GM19463 (cell line): ENCODE data around the gene MGLL.

Source experiments
- ATAC-seq: cut with Tn5 transposase; IDR thresholded peaks from one replicate; pipeline ENCODE4 v1.9.1; 2021; ENCODE audit warnings: mild to moderate bottlenecking, moderate library complexity; ENCODE audit not compliant: unreplicated experiment

Gene MGLL

DNA sequence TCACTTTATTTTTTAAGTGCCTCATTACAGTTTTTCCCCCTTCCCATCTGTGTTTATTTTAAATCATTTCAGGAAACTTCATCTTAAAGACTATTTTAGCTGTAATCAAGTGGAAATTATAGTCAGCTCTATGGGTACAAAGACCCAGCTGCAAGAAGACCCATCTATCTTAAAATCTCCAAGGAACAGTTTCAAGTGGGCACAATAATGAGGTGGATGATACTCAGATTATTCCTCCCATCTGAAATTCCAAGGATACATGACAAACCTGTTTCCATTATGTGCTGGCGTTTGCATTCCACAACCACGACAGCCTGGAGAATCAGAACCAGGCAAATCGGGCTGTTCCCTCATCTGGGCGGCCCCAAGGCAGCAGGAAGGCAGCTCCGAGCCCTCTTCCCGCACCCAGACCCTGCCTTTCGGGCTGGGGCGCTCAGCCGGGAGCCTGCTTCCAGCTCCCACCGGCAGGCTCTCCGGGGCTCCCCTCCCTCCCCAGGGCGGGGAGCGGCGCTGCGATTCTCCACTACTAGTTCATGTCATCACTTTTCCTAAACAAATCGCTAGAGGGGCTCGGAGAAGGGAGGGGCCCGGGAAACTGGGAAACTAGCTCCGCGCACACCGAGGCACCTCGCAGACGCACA, at the start of gene MGLL:
Gene MGLL, minus strand, starts transcription at position 475 of the 641 bp plus-strand sequence. Its CDS starts 197 bp downstream, at position 278.
- no peak for ATAC-seq

DNA sequence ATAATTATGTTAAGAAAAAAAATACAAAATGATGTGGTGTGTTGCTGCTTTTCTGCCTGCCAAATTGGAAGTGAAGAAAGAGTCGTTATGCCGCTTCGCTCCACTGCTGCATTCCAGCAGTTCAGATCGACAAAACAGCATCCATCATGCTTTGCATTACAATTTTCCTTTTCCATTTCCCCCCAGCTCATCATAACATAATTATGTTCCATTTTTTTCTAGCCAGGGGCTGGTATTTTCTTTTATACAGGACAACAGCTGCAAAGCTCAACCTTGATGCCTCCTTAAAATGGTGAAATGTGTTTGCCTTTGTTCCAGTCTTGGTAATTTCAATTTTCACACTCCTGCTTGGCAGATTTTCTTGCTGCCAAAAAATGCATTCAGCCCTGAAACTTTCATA, 47.8 kb upstream of the MGLL start:
- no peak for ATAC-seq

DNA sequence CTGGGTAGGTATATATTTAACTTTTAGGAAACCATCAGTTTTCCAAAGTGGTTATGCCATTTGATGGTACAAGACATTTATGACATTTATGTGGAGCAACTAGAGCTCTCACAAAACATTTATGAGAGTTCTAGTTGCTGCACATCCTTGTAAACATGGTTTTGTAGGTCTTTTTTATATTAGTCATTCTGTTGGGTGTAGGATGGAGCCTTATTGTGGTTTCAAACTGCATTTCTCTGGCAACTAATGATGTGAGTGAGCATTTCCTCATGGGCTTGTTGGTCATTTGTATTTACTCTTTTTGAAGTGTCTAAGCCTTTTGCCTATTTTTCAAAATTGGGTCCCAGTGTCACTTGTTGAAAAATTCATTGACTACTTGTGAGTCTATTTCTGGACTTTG, 45.7 kb upstream of the MGLL start:
- no peak for ATAC-seq

DNA sequence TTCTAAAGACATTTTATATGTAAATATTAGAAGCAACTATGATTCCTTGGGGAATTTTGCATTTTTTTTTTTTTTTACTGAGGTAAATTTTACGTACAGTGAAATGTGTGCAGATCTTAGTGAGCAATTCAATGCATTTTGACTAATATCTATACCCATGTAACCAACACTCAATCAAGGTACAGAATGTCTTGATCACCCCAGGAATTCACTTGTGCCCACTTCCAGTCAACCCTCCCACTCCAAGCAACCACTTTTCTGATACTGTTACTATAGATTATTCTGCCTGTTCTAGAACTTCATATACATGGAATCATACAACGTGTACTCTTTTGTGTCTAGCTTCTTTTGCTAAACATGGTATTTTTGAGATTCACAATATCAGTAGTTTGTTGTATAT, 45.1 kb upstream of the MGLL start:
- ATAC-seq: no peak

DNA sequence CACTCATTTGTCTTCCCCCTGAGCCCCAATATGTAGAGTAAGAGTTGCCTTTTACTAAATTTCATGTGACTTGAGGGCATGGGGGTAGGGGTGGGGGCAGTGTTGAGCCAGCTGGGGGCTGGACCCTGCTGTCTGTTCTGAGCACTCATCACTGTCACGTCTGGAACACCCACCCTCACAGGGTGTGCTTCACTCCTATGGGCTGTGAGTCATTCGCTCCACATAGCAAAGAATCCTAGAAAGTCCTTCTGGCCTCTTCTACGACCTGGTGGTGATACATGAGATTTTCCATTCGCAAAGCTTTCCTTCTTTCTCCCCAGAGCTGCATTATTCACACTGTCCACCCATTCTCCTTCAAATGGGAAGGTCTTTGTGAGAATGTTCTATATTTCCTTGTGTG, 43.6 kb upstream of the MGLL start:
- ATAC-seq: no peak

DNA sequence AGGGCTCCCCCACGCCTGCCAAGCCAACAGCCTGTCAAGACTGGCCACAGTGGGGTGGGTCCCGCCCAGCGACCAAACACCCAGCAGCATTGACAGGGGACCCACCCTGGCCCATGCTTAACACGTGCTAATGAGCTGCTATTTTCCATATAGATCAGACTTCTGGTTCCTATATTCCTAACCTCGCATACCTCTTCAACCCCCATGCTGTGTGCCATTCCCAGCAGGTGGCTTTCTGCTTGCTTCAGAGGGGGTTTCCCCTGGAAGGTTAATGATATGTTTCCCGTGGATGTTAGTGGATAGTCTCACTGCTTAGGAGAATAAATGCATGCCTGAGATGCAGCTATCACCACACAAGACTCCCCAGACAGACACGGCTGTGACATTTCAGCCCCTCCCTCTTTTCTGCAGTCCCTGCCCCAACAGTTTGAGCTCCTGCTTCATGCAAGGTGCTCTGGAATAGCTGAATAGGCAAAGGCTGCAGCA, 37.9 kb upstream of the MGLL start:
- ATAC-seq: no peak

DNA sequence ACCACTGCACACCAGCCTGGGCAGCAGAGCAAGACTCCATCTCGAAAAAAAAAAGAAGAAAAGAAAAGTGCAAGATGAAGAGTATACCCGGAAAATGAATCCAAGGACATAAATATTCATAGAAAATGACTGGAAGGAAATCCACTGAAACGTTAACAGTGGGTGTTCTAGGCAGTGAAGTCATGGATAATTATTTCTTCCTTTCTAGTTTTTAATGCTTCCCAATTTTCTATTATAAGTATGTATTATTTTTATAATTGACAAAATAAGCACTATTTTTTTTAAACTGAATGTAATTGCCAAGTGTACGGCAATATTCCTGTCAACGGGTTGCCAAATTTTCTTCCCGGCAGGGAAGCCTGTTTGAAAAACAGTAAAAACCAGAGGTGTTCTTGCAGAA, 37.4 kb upstream of the MGLL start:
- ATAC-seq: no peak

DNA sequence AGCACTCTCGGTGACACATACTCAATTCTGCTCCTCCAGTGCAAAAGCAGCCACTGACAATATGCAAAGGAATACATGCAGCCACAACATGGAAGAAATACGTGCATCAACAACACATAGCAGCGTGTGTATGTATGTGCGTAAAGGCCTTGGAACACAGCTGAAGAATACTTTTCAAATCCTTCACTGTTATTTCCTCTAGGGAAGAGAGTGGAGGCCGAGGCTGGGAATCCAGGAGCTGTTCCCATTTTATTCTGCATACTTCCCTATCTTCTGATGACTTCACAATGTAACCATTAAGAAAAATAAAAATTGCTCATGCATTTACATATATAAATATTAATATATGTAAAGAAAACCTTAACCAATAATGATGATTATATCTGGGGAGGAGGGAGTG, 36.6 kb upstream of the MGLL start:
- ATAC-seq: no peak

DNA sequence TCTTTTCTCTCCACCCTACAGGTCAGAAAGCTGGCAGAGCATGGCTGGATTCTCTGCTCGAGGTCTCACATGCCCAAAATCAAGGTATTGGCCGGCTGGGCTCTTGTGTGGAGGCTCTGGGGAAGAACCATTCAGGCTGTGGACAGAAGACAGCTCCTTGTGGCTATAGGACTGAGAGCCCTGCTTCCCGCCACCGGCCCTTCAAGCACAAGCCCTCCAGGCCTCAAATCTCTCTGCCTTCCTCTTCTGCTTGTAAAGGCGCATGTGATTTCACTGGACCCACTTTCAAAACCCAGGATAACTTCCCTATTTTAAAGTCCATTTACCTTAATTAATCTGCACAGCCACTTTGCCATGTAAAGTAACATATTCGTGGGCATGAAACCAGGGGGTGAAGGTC, 36.2 kb upstream of the MGLL start:
- ATAC-seq: no peak

DNA sequence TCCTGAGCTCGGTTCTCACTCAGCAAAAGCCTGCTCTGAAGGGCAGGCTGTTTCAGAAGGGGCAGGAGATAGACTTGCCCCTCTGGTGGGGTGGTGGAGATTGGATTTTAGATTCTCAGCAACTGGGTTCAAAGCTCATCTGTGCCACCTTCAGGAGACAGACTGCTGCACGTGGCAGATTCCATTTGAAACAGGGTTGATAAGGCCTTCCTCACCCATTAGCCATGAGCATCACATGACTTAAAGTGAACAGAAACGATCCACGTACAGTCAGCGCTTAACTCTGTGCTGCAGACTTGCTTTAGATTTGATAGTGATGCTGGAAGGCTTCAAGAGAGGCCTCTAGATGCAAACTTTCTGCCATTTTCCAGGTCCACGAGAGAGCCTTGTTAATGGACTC, 35.0 kb upstream of the MGLL start:
- no peak for ATAC-seq

DNA sequence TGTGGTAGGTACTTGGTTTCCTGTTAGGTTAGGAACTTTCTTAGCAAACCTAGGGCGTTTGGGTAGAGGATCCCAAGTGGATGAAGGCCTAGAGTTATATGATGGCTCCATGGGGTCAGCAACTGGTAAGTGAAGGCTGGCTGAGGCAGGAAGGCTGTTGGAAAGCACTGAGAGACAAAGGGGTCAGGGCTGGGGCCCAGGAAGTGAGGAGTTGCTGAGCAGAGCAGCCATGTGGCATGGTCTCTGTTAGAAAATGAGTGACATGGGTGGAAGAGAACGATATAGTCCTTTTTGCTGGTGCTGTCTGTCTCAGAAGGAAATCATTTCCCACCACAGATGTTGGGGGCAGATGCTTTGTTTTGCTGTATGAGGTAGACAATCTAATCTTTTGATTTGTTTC, 34.5 kb upstream of the MGLL start:
- ATAC-seq: no peak

DNA sequence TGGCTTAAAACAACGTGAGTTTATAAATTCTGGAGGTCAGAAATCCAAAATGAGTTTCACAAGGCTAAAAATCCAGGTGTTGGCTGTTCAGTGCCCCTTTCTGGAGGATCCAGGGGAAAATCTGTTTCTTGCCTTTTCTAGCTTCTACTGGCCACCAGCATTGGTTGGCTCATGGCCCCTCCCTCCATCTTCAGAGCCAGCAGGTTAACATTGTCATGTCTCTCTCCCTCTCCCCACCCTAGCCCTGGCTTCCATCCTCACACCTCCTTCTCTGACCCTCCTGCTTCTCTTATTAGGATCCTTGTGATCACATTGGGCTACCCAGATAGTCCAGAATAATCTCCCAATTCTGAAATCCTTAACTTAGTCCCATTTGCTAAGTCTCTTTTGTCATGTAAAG, 32.9 kb upstream of the MGLL start:
- no peak for ATAC-seq

DNA sequence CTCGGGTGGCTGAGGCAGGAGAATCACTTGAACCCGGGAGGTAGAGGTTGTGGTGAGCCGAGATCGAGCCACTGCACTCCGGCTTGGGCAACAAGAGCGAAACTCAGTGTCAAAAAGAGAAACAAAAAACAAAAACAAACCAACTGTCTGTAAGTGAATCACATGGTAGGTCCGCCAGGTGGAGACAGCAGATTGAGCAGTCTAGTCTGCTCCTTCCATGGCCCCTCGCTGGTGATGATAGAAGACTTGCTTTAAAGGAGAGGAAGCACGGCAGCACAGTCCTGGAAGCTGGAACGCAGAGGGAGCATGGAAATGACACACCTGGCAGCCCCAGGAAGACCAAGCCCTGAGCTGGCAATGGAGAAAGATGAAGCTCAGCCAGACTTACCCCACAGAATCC, 31.4 kb upstream of the MGLL start:
- no peak for ATAC-seq

DNA sequence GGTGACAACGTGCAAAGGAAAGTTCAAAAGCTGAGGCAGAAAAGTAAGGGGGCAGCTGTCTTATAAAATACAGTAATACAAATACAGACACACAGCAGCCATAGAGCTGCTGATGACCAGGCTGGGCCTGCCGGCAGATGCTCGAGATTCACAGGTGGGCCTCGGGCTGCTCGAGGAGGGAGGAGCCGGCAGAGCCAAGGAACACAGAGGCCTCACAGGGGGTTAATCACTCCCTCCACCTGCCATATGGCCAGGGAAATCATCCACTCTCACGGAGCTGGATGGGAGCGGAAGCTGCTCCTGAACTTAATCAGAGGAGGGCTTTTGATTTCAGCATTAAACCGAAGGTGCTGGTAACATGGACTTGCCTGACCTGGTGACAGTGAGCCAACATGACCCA, 29.6 kb upstream of the MGLL start:
- ATAC-seq: no peak

DNA sequence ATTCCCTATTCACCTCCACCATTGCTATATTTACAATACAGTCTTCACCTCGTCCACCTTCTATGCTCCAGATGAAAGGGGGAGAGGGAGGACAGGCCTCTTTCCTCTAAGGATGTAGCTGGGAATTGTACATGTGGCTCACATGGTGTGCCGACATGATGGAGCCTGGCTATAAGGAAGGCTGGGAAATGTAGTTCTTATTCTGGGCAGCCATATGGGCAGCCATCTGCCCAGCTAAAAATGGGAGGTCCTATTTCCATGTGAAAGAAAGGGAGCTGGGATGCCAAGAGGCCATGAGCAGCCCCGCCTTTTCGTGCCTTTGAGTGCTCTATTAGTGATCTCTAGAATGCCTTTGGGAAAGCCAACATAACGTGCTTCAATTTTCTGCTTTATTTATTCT, 27.1 kb upstream of the MGLL start:
- no peak for ATAC-seq

DNA sequence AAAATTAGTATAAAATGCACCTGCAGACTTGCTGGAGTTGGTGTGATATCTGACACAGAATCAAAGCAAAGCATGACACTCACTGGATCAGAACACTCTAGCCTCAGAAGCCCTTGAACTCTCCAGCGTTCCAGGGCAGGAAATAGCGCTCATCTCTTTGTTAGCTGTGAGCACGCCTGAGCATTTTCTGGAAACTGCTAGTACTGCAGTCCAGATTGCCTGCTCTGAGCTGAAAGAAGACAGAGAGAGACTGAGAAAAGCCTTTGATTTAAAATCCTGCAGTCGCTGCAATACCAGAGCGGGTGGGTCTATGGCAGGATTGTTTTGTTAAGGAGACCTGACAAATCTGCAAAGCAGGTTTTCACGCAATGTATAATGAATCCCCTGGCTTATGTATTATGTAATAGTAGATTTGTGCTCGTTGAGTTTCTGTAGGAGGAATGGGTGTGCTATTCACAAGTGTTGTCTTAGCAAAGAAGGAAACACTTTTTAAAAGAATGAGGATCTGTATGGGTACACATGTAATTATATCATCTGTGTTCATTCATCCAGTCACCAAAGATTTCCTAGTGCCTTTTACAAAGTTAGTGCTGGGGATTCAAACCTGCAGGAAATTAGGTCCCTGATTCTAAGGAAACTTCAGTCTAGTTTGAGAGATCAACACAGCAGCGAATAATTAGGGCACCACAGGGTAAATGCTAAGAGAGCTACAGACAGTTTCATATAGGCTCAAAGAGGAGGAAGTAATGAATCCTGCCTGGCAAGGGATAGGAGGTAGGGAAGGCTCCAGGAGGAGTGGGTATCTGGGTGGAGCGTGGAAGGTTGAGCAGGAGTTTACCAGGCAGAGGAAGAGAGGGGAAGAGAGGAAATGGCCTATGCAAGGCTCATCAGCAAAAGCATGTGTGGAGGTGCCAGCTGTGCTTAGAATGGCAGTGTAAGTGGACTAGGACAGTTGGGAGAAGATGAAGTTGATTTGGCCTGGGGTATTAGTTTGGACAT, 26.1 kb upstream of the MGLL start:
- ATAC-seq: no peak

DNA sequence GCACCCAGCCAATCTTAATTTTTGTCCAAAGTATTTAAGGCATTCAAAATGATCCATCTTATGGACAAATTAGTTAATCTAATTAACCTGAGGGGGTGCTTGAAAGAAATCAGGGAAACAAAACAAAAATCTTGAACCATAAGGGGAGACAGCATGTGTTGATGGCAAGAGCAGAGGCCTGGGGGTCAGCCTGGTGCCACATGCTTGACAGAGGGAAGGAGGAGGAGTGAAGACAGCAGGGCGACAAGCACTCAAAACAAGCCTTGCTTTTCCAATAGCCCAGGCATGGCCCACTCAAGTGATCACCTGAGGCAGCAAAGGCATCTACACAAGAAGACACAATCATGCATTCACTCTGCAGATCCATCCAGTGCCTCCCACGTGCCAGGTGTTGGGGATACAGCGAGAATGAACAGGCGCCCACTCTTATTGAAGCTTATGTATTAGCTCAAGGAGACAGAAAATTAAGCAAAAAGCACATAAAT, 25.0 kb upstream of the MGLL start:
- no peak for ATAC-seq

DNA sequence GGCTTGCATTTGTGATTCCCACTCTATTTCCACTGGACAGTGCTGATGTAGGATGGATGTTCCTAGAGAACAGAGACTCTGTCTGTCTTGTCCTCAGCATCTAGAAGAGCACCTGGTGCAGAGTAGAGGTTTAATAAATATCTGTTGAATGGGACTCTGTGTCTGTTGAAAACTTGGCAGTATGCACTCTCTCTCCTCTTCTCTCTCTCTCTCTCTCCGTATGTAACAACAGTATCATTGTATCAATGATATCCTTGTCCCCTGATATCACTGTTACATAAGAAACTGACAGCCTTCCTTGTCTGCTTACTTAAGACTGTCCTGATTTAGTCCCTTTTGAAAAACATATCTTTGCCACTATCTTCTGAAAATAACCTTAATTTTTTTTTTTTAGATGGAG, 24.3 kb upstream of the MGLL start:
- no peak for ATAC-seq

DNA sequence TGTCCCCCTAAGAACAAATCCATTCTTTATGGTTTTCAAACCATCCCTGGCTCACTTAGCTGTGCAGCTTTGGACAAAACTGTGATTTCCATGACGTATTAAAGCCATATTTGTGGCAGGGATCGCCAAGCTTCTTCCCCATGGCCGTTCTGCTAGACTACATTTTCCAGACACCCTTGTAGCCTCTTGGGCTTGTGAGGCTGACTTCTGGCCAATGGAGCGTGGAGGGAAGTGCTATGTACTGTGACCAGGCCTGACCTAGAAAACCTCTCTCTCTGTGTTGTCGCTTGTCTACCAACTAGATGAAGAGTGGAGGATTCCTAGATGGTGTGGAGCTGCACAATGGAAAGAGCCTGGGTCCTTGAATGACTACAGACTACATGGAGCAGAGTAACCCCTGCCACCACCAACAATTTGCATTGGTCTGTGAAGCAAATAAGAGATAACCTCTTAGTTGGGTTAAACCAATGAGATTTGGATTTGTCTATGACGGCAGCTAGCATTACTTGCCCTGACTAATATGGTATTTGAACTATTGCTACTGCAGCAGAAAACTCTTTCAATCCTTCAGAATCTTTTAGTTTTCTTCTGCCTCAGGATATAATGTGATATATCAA, 22.1 kb upstream of the MGLL start:
- no peak for ATAC-seq

DNA sequence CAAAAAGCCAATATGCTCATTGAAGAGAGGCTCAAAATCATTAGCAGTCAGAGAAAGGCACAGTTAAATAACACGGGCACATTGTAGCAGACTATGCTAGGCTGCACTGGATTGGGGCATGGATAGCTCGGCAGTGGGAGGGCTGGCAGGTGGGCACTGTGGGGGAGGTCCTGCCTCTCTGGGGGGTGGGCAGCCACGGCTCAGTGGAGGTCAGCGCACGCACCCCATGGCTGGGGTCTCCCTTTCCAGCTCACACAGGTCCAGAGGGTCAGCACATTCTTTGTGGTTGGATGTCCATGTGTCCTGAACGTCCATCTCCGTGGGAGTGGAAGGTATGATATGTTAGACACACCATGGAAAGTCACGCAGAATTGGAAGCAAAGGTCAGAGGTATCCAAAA, 18.4 kb upstream of the MGLL start:
- ATAC-seq: no peak

DNA sequence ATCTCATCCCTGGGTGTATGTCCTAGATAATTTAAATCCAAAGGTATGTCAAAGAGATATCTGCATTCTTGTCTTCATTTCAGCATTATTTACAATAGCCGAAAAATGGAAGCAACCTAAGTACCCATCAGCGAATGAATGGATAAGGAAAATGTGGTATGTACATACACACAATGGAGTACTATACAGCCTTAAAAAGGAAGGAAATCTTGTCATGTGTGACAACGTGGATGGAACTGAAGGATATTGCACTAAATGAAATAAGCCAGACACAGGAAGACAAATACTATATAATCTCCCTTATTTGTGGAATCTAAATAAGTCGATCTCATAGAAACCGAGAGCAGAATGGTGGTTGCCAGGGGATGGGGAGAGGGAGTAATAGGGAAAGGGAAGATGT, 16.8 kb upstream of the MGLL start:
- no peak for ATAC-seq
